ENCODE data around the gene POMGNT1. TPM values are rescaled to one million over a fixed set of nuclear protein-coding genes. Genes with fewer than 3 reads are reported as not detected.

Gene POMGNT1
- total RNA-seq, 1 experiment from 2014 or later: 89.7 TPM

- no peaks in the 10 kb centered on the region for H3K36me3 ChIP-seq
- DNase-seq: no peak
Measured at GRCh38 chr1:46219551-46220520, 21.6 kb upstream of the POMGNT1 start.

GRCh38 chr1:46218443-46218842, 20.2 kb upstream of the POMGNT1 start:
- H3K4me3 ChIP-seq: no peak overlapping the region
- no peaks in the 10 kb centered on the region for H3K9me3 ChIP-seq
- H3K36me3 ChIP-seq: no peaks in the 10 kb centered on the region
- H3K27me3 ChIP-seq: no peaks in the 10 kb centered on the region
- no peak for DNase-seq

More at GRCh38 chr1:46219551-46220520, 21.6 kb upstream of the POMGNT1 start:
- no peaks in the 10 kb centered on the region for H3K9me3 ChIP-seq
- no peaks in the 10 kb centered on the region for H3K27me3 ChIP-seq
- no peak overlapping the region for H3K4me3 ChIP-seq

DNA sequence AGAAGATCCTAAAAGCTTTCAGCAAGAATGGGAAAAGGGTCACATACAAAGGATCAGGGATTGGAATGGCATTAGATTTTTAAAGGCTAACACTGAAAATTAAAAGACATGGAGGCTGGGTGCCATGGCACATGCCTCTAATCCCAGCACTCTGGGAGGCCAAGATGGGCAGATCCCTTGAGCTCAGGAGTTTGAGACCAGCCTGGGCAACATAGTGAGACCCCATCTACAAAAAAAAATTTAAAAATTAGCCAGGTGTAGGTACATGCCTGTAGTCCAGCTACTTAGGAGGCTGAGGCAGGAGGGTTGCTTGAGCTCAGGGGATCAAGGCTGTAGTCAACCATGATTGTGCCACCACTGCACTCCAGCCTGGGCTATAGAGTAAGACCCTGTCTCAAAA, 17.3 kb upstream of the POMGNT1 start:
- Histone ChIP-seq H3K9me3 (no peaks in the 10 kb centered on the region), H3K27me3 (no peaks in the 10 kb centered on the region), H3K4me3 (no peak overlapping the region), H3K36me3 (no peaks in the 10 kb centered on the region)
- no peak for DNase-seq

DNA sequence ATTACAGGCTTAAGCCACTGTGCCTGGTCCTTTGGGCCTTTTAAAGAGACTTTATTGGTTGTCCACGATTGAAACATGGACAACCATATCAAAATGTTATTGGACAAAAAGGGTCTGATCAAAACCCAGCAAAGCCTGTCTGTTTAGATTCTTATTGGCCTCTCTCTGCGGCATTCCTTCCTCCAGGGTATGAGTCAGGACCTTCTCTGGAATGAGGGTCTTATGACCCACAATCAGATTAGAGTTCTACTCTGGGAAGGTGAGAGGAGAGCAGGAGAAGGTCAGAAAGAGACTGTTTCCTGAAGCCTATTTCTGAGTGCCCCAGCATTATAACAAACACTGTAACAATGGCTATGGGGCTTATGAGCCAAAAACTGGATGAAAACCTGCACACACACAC, 12.8 kb upstream of the POMGNT1 start:
- DNase-seq: no peak
- H3K27me3 ChIP-seq: no peaks in the 10 kb centered on the region
- H3K36me3 ChIP-seq: no peaks in the 10 kb centered on the region
- H3K4me3 ChIP-seq: no peak overlapping the region
- no peaks in the 10 kb centered on the region for H3K9me3 ChIP-seq

GRCh38 chr1:46210561-46210960, 12.3 kb upstream of the POMGNT1 start:
- no peak overlapping the region for H3K4me3 ChIP-seq
- DNase-seq: no peak
- H3K9me3 ChIP-seq: no peaks in the 10 kb centered on the region
- H3K27me3 ChIP-seq: no peaks in the 10 kb centered on the region
- H3K36me3 ChIP-seq: no peaks in the 10 kb centered on the region

DNA sequence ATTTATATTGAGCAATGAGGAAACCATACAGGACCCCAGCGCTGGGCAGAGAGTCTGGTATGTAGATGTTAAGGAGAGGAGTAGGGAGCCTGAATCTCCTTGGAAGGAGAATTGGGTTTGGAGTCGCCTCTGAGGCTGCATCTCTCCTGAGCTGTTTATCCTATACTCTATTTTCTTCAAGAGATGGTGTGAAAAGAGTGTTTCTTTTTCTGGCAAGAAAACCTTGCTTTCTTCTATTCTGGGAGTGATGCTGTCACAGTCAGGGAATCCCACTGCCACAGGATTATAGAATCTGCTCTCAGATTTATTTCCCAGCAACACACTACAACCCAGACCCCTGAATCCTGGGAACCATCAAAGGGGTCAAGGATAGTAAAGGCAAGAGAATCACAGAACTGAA, 8.2 kb upstream of the POMGNT1 start:
- no peaks in the 10 kb centered on the region for H3K9me3 ChIP-seq
- no peaks in the 10 kb centered on the region for H3K27me3 ChIP-seq
- H3K4me3 ChIP-seq: no peak overlapping the region
- DNase-seq: no peak
- no peaks in the 10 kb centered on the region for H3K36me3 ChIP-seq

- DNase-seq: no peak
- no peak overlapping the region for H3K4me3 ChIP-seq
- no peaks in the 10 kb centered on the region for H3K9me3 ChIP-seq
- no peaks in the 10 kb centered on the region for H3K27me3 ChIP-seq
- no peaks in the 10 kb centered on the region for H3K36me3 ChIP-seq
Measured at GRCh38 chr1:46205791-46206190, 7.6 kb upstream of the POMGNT1 start.

DNA sequence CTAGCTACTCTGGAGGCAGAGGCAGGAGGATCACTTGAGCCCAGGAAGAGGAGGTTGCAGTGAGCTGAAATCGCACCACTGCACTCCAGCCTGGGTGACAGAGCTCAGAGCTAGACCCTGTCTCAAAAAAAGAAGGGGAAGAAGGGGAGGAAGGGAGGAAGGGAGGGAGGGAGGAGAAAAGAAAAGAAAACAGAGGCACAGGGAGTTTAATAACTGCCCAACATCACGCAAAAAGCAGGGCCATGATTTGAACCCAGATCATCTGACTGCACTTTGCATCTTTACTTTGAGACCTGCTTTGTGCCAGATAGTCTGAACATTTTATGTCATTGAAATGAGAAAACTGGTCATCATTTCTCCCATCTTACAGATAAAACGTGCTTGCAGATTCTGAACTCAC, 6.9 kb upstream of the POMGNT1 start:
- no peak overlapping the region for H3K4me3 ChIP-seq
- H3K27me3 ChIP-seq: no peaks in the 10 kb centered on the region
- H3K36me3 ChIP-seq: no peaks in the 10 kb centered on the region
- no peaks in the 10 kb centered on the region for H3K9me3 ChIP-seq
- no peak for DNase-seq

- H3K4me3 ChIP-seq: no peak overlapping the region
- no peaks in the 10 kb centered on the region for H3K9me3 ChIP-seq
- DNase-seq: no peak
- no peaks in the 10 kb centered on the region for H3K27me3 ChIP-seq
- H3K36me3 ChIP-seq: no peaks in the 10 kb centered on the region
Measured at GRCh38 chr1:46204406-46204742, 6.1 kb upstream of the POMGNT1 start.

DNA sequence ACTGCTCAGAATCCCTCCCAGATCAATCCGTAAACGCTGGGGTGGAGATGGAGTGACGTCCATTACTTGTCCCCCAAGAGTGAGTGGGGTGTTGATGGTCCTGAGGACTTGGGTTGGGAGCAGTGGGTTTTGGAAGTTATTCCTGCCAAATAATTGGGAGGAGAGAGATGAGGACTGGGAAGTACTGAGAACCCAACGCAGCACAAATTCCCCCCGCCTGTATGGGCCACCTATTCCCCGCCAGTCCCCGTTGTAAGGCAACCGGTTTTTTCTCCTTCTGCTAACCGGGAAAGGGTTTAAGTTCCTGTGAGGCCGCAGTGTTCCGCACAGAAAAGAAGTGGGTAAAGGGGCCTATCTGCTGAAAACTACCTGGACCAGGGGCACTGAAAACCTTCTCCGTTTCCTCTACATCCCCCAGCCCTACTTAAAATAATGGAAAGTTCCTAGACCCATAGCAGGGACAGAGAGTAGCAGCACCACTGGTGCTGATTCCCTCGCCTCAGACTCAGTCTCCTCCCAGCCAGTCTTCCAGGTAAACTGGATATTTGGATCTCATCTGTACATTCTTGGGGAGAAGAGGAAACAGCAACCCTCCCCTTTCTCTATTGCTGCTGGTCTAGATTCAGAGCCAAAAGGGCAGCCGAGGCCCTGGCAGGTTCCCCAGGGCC, 5.6 kb upstream of the POMGNT1 start:
- Histone ChIP-seq H3K27me3 (no peaks in the 10 kb centered on the region), H3K9me3 (no peaks in the 10 kb centered on the region)
- no peak for DNase-seq

DNA sequence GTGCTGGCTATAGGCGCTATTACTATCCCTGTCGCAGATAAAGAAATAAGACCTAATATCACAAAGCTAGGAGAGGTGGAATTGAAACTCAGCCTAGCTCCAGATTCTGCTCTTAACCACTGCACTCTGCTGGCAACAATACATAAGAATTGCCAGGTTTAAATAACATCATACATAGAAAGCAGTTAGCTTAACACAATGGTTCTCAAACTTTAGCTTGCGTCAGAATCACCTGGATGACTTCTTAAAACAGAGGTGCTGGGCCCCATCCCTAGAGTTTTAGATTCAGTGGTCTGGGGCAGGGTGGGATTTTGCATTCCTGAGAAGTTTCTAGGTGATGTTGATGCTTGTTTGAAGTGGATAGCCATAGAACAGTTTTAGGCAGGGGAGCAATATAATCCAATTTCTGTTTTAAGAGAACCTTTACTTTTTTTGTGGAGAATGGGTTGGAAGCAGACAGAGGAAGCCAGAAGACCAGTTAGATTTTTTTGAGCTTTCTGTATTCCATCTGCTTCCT, 1.1 kb upstream of the POMGNT1 start:
- DNase-seq: no peak
- H3K36me3 ChIP-seq: peaks cover 20% of the 10 kb centered on the region
- H3K4me3 ChIP-seq: peak overlapping the region; percentile 89
- H3K27me3 ChIP-seq: no peaks in the 10 kb centered on the region
- no peaks in the 10 kb centered on the region for H3K9me3 ChIP-seq

More for the DNA sequence above, 5.6 kb upstream of the POMGNT1 start:
- Histone ChIP-seq H3K4me3 (no peak overlapping the region), H3K36me3 (no peaks in the 10 kb centered on the region)

- Histone ChIP-seq H3K4me3 (peak overlapping the region; percentile 89), H3K27me3 (no peaks in the 10 kb centered on the region), H3K9me3 (no peaks in the 10 kb centered on the region), H3K36me3 (peaks cover 29% of the 10 kb centered on the region)
- no peak for DNase-seq
Measured at GRCh38 chr1:46197560-46197963, 672 bp downstream of the POMGNT1 start.

DNA sequence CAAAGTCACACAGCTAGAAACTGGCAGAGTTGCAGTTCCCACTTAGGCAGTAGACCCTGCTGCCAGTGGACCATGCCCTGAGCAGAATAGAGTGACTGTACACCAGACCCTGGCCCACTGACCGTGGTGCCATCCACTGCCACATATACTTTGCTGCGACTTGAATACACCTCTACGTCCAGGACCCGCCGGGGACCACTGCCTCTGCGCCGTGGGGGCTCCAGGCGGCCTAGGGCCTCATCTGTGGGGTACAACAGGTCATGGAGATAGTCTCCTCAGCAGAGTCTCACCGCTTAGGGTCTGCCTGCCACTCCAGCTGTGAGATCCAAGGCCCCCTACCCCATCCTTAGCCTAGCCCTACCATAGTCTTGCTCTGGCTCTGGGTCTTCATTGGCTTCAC, 1.6 kb downstream of the POMGNT1 start:
- no peaks in the 10 kb centered on the region for H3K27me3 ChIP-seq
- no peak overlapping the region for H3K4me3 ChIP-seq
- H3K36me3 ChIP-seq: peaks cover 29% of the 10 kb centered on the region
- no peaks in the 10 kb centered on the region for H3K9me3 ChIP-seq
- DNase-seq: no peak

DNA sequence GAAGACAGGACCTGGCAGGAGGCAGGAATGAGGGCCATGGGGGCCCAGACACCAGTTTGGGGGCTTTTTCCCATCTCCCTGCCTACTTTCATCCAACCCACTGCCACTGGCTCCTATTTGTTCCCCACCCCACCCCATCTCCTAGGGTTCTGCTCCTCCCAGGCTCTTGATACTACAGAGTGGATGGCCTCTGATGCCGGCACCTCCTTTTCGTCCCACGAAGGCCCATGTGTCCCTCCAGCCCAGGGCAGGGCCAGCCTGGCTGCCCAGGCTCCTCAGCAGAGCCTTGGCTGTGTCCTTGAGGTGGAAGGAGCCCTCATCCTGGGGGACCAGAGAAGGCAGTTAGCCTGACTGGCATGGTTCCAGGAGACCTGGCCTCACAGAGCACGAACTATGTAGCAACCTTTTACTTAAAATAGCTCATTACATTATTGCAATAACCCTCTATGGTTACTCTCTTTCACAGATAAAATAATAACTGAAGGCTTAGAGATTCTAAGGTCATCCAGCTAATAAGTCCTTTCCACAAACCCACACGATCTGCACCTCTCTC, 3.5 kb downstream of the POMGNT1 start:
- Histone ChIP-seq H3K9me3 (no peaks in the 10 kb centered on the region), H3K27me3 (no peaks in the 10 kb centered on the region), H3K4me3 (no peak overlapping the region), H3K36me3 (peaks cover 40% of the 10 kb centered on the region)
- DNase-seq: no peak

- no peaks in the 10 kb centered on the region for H3K27me3 ChIP-seq
- DNase-seq: no peak
- H3K4me3 ChIP-seq: no peak overlapping the region
- H3K36me3 ChIP-seq: peaks cover 40% of the 10 kb centered on the region
- H3K9me3 ChIP-seq: no peaks in the 10 kb centered on the region
Measured at GRCh38 chr1:46193984-46194570, 4.2 kb downstream of the POMGNT1 start.

GRCh38 chr1:46193285-46193684, 4.9 kb downstream of the POMGNT1 start:
- DNase-seq: no peak
- no peaks in the 10 kb centered on the region for H3K9me3 ChIP-seq
- no peaks in the 10 kb centered on the region for H3K27me3 ChIP-seq
- peaks cover 46% of the 10 kb centered on the region for H3K36me3 ChIP-seq
- H3K4me3 ChIP-seq: no peak overlapping the region

GRCh38 chr1:46192171-46192570, 6.1 kb downstream of the POMGNT1 start:
- no peaks in the 10 kb centered on the region for H3K27me3 ChIP-seq
- no peak overlapping the region for H3K4me3 ChIP-seq
- no peaks in the 10 kb centered on the region for H3K9me3 ChIP-seq
- H3K36me3 ChIP-seq: peaks cover 51% of the 10 kb centered on the region
- no peak for DNase-seq
